K562 (cell line): ENCODE results near the gene MRFAP1. TPM values are rescaled to one million over a fixed set of nuclear protein-coding genes. Genes with fewer than 3 reads are reported as not detected.

Source experiments
- ATAC-seq: fragments of 200-7000 bp; cut with Tn5 transposase; 3 replicates; pipeline ENCODE4 v1.9.1; 2020; ENCODE audit warnings: moderate library complexity
- BruUV-seq: library from RNA; stranded (reverse); fragments of 400-500 nt; replicated peaks from 2 replicates; lab custom pipeline; 2021; lab: Mats Ljungman, UMichigan
- CTCF ChIA-PET: fragments of 300-600 bp; formaldehyde crosslinking; extraction: SDS; loops from one replicate; lab custom pipeline; 2021; ENCODE audit warnings: low intra/inter-chr PET ratio; lab: Yijun Ruan, JAX
- POLR2A ChIA-PET: fragments of 300-600, 350-650 bp; sonication (Branson Sonifier 250); formaldehyde crosslinking; extraction: SDS; loops from one replicate; lab custom pipeline; 2021; ENCODE audit warnings: antibody characterized with exemption, inconsistent platforms; lab: Yijun Ruan, JAX
- DNase-seq, 4 experiments: peaks; one replicate each; pipeline versions ENCODE4 v3.0.0 to v3.0.0-alpha.2; 2011 to 2018; ENCODE audit warnings: low spot score in 3 of 4, mixed read lengths in 3 of 4; ENCODE audit errors: extremely low read depth in 1 of 4
- FAIRE-seq: peaks from 2 replicates; lab custom pipeline; 2011; peaks lifted over from hg19 to GRCh38; lab: Jason Lieb, UNC
- H2AFZ ChIP-seq: 2 replicates; pipeline ENCODE4 v1.6.0; 2011; ENCODE audit warnings: low read depth, low read length, control low read depth, inconsistent platforms
- H3K27ac ChIP-seq: fragments of 200-600 bp; 3 replicates; pipeline ENCODE4 v1.8.0; 2011; ENCODE audit warnings: low read depth, mild to moderate bottlenecking, control low read depth, inconsistent platforms, low read length, moderate library complexity, mixed read lengths; ENCODE audit errors: extremely low read depth
- H3K27me3 ChIP-seq, 2 experiments: fragments of 300-600 bp in 1 of 2; 2 replicates in 1 of 2; 3 replicates in 1 of 2; pipeline versions ENCODE4 v1.6.0 to v1.8.0; 2011; ENCODE audit warnings: inconsistent platforms in 2 of 2, low read length in 2 of 2, mild to moderate bottlenecking in 1 of 2, mixed read lengths in 1 of 2, moderate library complexity in 1 of 2; ENCODE audit not compliant: control insufficient read depth in 2 of 2, insufficient read depth in 2 of 2
- H3K36me3 ChIP-seq: fragments of 300-600 bp; 3 replicates; pipeline ENCODE4 v1.8.0; 2011; ENCODE audit warnings: mild to moderate bottlenecking, low read length, inconsistent platforms; ENCODE audit not compliant: control insufficient read depth, insufficient read depth
- H3K4me1 ChIP-seq, 2 experiments: fragments of 200-600 bp in 1 of 2; replicated peaks in 1 of 2; 2 replicates in 1 of 2; 3 replicates in 1 of 2; pipeline versions ENCODE4 v1.5.1 to v1.8.0; 2011; ENCODE audit warnings: inconsistent platforms in 2 of 2, low read length in 2 of 2, mild to moderate bottlenecking in 1 of 2, mixed read lengths in 1 of 2, moderate library complexity in 1 of 2; ENCODE audit not compliant: control insufficient read depth in 2 of 2, insufficient read depth in 2 of 2
- H3K4me2 ChIP-seq: 2 replicates; pipeline ENCODE4 v1.6.1; 2011; ENCODE audit warnings: low read length, control low read depth, inconsistent platforms, mixed read lengths; ENCODE audit not compliant: insufficient read depth
- H3K4me3 ChIP-seq: fragments of 200-600 bp; sonication (generic), shearing (Covaris generic); 2 replicates; pipeline ENCODE4 v1.5.1; 2016; ENCODE audit warnings: control low read depth, inconsistent platforms
- H3K79me2 ChIP-seq: fragments of 200-600 bp; 3 replicates; pipeline ENCODE4 v1.8.0; 2011; ENCODE audit warnings: low read length, inconsistent platforms; ENCODE audit not compliant: control insufficient read depth, insufficient read depth
- H3K9ac ChIP-seq, 2 experiments: 2 replicates each; pipeline versions ENCODE4 v1.6.0 to v1.6.1; 2011; ENCODE audit warnings: low read depth in 2 of 2, low read length in 2 of 2, control low read depth in 1 of 2, inconsistent platforms in 1 of 2, mild to moderate bottlenecking in 1 of 2, mixed read lengths in 1 of 2; ENCODE audit not compliant: insufficient read depth in 1 of 2
- H3K9me1 ChIP-seq: one replicate; pipeline ENCODE4 v1.6.0; 2011; ENCODE audit warnings: inconsistent platforms, mild to moderate bottlenecking, low read length, moderate library complexity; ENCODE audit not compliant: control insufficient read depth, insufficient read depth
- H3K9me3 ChIP-seq: replicated peaks from 2 replicates; pipeline ENCODE4 v1.5.1; 2011; ENCODE audit warnings: low read depth, low read length, inconsistent platforms; ENCODE audit not compliant: control insufficient read depth, insufficient read depth
- H4K20me1 ChIP-seq: replicated peaks from 2 replicates; pipeline ENCODE4 v1.6.1; 2011; ENCODE audit warnings: low read length, inconsistent platforms, mixed read lengths; ENCODE audit not compliant: control insufficient read depth, insufficient read depth
- HDGF ChIP-seq: fragments of 450-650 bp; IDR thresholded peaks from 2 replicates; pipeline ENCODE4 v1.6.1; 2016
- NFYB ChIP-seq: IDR thresholded peaks from 2 replicates; pipeline ENCODE4 v1.6.1; 2011; ENCODE audit warnings: mild to moderate bottlenecking, moderate library complexity; ENCODE audit not compliant: insufficient read length; ENCODE audit errors: extremely low read depth
- RB1 ChIP-seq: fragments of 450-650 bp; IDR thresholded peaks from 2 replicates; pipeline ENCODE4 v1.6.1; 2017; ENCODE audit warnings: low read depth, mild to moderate bottlenecking
- TRIM24 ChIP-seq, 2 experiments: fragments of 450-650 bp; IDR thresholded peaks; 2 replicates each; pipeline ENCODE4 v1.6.1; 2016
- whole genome bisulfite sequencing: fragments of 100-300 bp; shearing (Covaris generic); methylation state at CpG from one replicate; pipeline ENCODE4 v1.1.6; 2016; ENCODE audit warnings: low coverage, mixed read lengths; ENCODE audit not compliant: insufficient coverage; ENCODE audit errors: missing lambda C conversion rate; 5-methylcytosine and 5-hydroxymethylcytosine counted together
- in situ Hi-C: fragments of 300-500 bp; cut with MboI; formaldehyde crosslinking; loops from 4 replicates; pipeline ENCODE4 v1.15.0; 2018; ENCODE audit warnings: inconsistent platforms, mixed read lengths
- intact Hi-C: fragments of 100-400 bp; cut with micrococcal nuclease; formaldehyde crosslinking; loops from 2 replicates; pipeline ENCODE4 v1.14.2; 2022
- polyA plus RNA-seq, 8 experiments: library from polyadenylated mRNA; depleted of rRNA in 4 of 8; stranded (reverse) in 5 of 8; unstranded in 3 of 8; fragments of >200 nt; fragmentation: Nextera tagmentation in 2 of 8; fragmentation: Illumina TruSeq in 1 of 8; extraction: Ambion mirVana in 2 of 8; extraction: Trizol in 1 of 8; gene quantifications; 2 replicates each; pipeline versions ENCODE4 v1.2.1 to v1.2.3, GENCODE V29; 2011 to 2014; ENCODE audit warnings: inconsistent platforms in 1 of 8, missing spikeins in 1 of 8
- total RNA-seq, 7 experiments: library from RNA; depleted of rRNA in 6 of 7; stranded (reverse); fragments of >200 nt in 6 of 7; fragmentation: Illumina TruSeq in 2 of 7; extraction: Trizol in 2 of 7; gene quantifications; 2 replicates each; pipeline versions ENCODE4 v1.2.1 to v1.2.3, GENCODE V29; 2011 to 2021; ENCODE audit warnings: low replicate concordance in 1 of 7
- TF ChIP-seq, protein P1 (sequence below): sonication (generic); formaldehyde crosslinking; IDR thresholded peaks from 2 replicates; pipeline ENCODE4 v1.5.0; 2020; ENCODE audit warnings: missing genetic modification reagents
- TF ChIP-seq, protein P2 (sequence below): sonication (generic); formaldehyde crosslinking; IDR thresholded peaks from 2 replicates; pipeline ENCODE4 v1.9.0; 2022; ENCODE audit warnings: mild to moderate bottlenecking, missing genetic modification reagents

Gene MRFAP1
- total and polyA plus RNA-seq, 9 of the 15 experiments (the other 6 are each of a cell fraction or from before 2014, with no cell fraction given), result 46.0 to 270 (median 151) TPM

DNA sequence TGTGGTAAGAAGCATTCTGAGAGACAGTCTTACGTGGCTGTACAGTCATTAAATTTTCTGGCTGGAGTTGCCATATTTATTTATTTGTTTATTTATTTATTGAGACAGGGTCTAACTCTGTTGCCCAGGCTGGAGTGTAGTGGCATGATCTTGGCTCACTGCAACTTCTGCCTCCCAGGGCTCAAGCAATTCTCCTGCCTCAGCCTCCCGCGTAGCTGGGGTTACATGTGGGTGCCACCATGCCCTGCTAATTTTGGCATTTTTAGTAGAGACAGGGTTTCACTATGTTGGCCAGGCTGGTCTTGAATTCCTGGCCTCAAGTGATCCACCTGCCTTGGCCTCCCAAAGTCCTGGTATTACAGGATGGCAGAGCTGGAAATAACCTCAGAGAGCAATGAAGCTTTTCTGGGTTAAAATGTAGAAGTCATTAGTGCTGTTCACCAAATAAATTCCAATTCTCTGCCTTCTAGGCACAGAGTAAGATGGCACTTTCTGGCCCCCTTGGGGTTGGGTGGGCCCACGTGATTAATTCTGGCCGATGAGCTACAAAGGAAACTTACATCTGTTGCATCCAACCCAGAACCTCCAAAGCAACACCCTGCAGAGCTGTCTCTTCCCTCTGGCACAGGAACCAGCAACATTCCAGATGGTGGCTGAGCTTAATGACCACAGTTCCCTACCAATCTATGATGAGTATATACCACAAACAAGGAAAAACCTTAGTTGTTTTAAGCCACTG is 4.5 kb downstream of the MRFAP1 start:
- ATAC-seq, result no peak
- 71% methylated on average over 5 of the region's 5 CpGs for WGBS
- POLR2A ChIA-PET, result interaction anchor here (0.6 to 5.2 kb wide), 8 partner anchors 11 to 70 kb away, joined by 3 to 40 read pairs (median 4); a partner anchor contains a TSS
- no peak overlapping the region for H3K27ac ChIP-seq
- FAIRE-seq, result no peak
- TF ChIP-seq NFYB (peak; percentile 45), RB1 (no peak), TRIM24 (IDR thresholded peaks at IDR 0.05) (no peak), HDGF (no peak)
- TF ChIP-seq, protein P1, sequence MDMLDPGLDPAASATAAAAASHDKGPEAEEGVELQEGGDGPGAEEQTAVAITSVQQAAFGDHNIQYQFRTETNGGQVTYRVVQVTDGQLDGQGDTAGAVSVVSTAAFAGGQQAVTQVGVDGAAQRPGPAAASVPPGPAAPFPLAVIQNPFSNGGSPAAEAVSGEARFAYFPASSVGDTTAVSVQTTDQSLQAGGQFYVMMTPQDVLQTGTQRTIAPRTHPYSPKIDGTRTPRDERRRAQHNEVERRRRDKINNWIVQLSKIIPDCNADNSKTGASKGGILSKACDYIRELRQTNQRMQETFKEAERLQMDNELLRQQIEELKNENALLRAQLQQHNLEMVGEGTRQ (CRISPR knock-in tag), result peak; percentile 59
- TF ChIP-seq, protein P2, sequence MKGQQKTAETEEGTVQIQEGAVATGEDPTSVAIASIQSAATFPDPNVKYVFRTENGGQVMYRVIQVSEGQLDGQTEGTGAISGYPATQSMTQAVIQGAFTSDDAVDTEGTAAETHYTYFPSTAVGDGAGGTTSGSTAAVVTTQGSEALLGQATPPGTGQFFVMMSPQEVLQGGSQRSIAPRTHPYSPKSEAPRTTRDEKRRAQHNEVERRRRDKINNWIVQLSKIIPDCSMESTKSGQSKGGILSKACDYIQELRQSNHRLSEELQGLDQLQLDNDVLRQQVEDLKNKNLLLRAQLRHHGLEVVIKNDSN (CRISPR knock-in tag), result peak; percentile 49; the same call in 1 of the 2 replicates
- TF ChIP-seq, all 486 proteins: peak for 3
- no TSS peak for BruUV-seq
- Histone ChIP-seq H3K79me2 (peaks cover 37% of the 10 kb centered on the region), H3K4me3 (no peak overlapping the region), H3K9ac (no peak overlapping the region), H3K9me3 (no peaks in the 10 kb centered on the region), H3K36me3 (peaks cover 22% of the 10 kb centered on the region), H3K27me3 (no peaks in the 10 kb centered on the region), H3K4me1 (peaks cover 12 to 14% of the 10 kb centered on the region in 2 experiments; a peak in 4 of 5 replicates), H4K20me1 (peaks cover 27% of the 10 kb centered on the region), H3K9me1 (no peaks in the 10 kb centered on the region), H2AFZ (no peak overlapping the region), H3K4me2 (no peak overlapping the region)
- CTCF ChIA-PET, result no interaction called here
- peak in 2 of 4 experiments; percentile 56 to 57 for DNase-seq
- in situ Hi-C loops (no loop called here), intact Hi-C loops (loop anchor here (5.0 kb wide), 2 partner anchors 32 to 62 kb away; partner anchors contain the start of gene MRFAP1L1)
